Measurements from ENCODE around the gene CFAP107.
"Not testable (repeated sequence)": the region's sequence is repeated elsewhere in the genome, so short reads cannot be mapped to it uniquely, and the experiment has no call there.

- not testable (repeated sequence) for TF ChIP-seq CTCF, POLR2A, POLR2AphosphoS5, EP300 (IDR thresholded peaks at IDR 0.05)
Measured at GRCh38 chr1:12781488-12781887, 35.5 kb downstream of the CFAP107 start.
